ENCODE results near the gene C15orf40. TPM values are rescaled to one million over a fixed set of nuclear protein-coding genes. Genes with fewer than 3 reads are reported as not detected.

C15orf40 gene
- total RNA-seq, 3 donors from 2014 or later: 10.2 to 26.8 (median 14.6) TPM

GRCh38 chr15:82950295-82950694 is 61.1 kb downstream of the C15orf40 start:
- TF ChIP-seq CTCF (IDR thresholded peaks at IDR 0.05) (no peak), POLR2AphosphoS5 (IDR thresholded peaks at IDR 0.05) (no peak)
- H3K27ac ChIP-seq: peak overlapping the region in 1 of 2 donors; percentile 90

GRCh38 chr15:82946155-82946701 is 65.2 kb downstream of the C15orf40 start:
- TF ChIP-seq POLR2A (IDR thresholded peaks at IDR 0.05) (no peak), POLR2AphosphoS5 (IDR thresholded peaks at IDR 0.05) (no peak), CTCF (IDR thresholded peaks at IDR 0.05) (no peak)
- no peaks in the 10 kb centered on the region for H3K27me3 ChIP-seq
- no peaks in the 10 kb centered on the region for H3K36me3 ChIP-seq
- H3K9me3 ChIP-seq: no peaks in the 10 kb centered on the region
- intact Hi-C loops (cut with DNase I; ENCODE audit: low total_unique reads): no loop called here
- no peak for DNase-seq (ENCODE audit: low spot score in 2 of 2)
- H3K4me3 ChIP-seq: no peak overlapping the region
- no peaks in the 10 kb centered on the region for H3K4me1 ChIP-seq
- no peak overlapping the region for H3K27ac ChIP-seq

More at GRCh38 chr15:82950295-82950694, 61.1 kb downstream of the C15orf40 start:
- Histone ChIP-seq H3K36me3 (no peaks in the 10 kb centered on the region), H3K27me3 (no peaks in the 10 kb centered on the region), H3K4me3 (peak overlapping the region in 2 of 3 donors; percentile 75 to 81), H3K4me1 (no peaks in the 10 kb centered on the region), H3K9me3 (no peaks in the 10 kb centered on the region)
- no peak for DNase-seq (ENCODE audit: low spot score in 2 of 2)
- intact Hi-C loops (cut with DNase I; ENCODE audit: low total_unique reads): no loop called here

GRCh38 chr15:82945326-82945725 is 66.1 kb downstream of the C15orf40 start:
- Histone ChIP-seq H3K27me3 (no peaks in the 10 kb centered on the region), H3K27ac (no peak overlapping the region), H3K4me3 (no peak overlapping the region), H3K4me1 (no peaks in the 10 kb centered on the region), H3K36me3 (no peaks in the 10 kb centered on the region), H3K9me3 (no peaks in the 10 kb centered on the region)
- DNase-seq (ENCODE audit: low spot score in 2 of 2): no peak
- TF ChIP-seq CTCF (IDR thresholded peaks at IDR 0.05) (no peak), POLR2AphosphoS5 (IDR thresholded peaks at IDR 0.05) (no peak)
- intact Hi-C loops (cut with DNase I; ENCODE audit: low total_unique reads): no loop called here

- no peaks in the 10 kb centered on the region for H3K27me3 ChIP-seq
- intact Hi-C loops (cut with DNase I; ENCODE audit: low total_unique reads): no loop called here
- DNase-seq (ENCODE audit: low spot score in 2 of 2): no peak
- TF ChIP-seq CTCF (IDR thresholded peaks at IDR 0.05): no peak
- TF ChIP-seq POLR2AphosphoS5 (IDR thresholded peaks at IDR 0.05): no peak
- no peak for TF ChIP-seq POLR2A (IDR thresholded peaks at IDR 0.05)
- no peaks in the 10 kb centered on the region for H3K9me3 ChIP-seq
- no peaks in the 10 kb centered on the region for H3K4me1 ChIP-seq
- H3K27ac ChIP-seq: peak overlapping the region in 1 of 2 donors; percentile 88
- no peaks in the 10 kb centered on the region for H3K36me3 ChIP-seq
- H3K4me3 ChIP-seq: no peak overlapping the region
Observed at GRCh38 chr15:82944821-82945220, 66.6 kb downstream of the C15orf40 start.

- Histone ChIP-seq H3K27me3 (no peaks in the 10 kb centered on the region), H3K27ac (peak overlapping the region in 1 of 2 donors; percentile 88), H3K4me1 (no peaks in the 10 kb centered on the region), H3K9me3 (no peaks in the 10 kb centered on the region), H3K4me3 (no peak overlapping the region), H3K36me3 (no peaks in the 10 kb centered on the region)
- no peak for DNase-seq (ENCODE audit: low spot score in 2 of 2)
- intact Hi-C loops (cut with DNase I; ENCODE audit: low total_unique reads): no loop called here
- TF ChIP-seq CTCF (IDR thresholded peaks at IDR 0.05) (no peak), POLR2A (IDR thresholded peaks at IDR 0.05) (no peak), POLR2AphosphoS5 (IDR thresholded peaks at IDR 0.05) (no peak)
Observed at GRCh38 chr15:82944056-82944455, 67.4 kb downstream of the C15orf40 start.

All from breast epithelium (tissue), 4 donors.